GM12878 (cell line): ENCODE results near the gene RMI2. TPM values are rescaled to one million over a fixed set of nuclear protein-coding genes. Genes with fewer than 3 reads are reported as not detected.

Source experiments
- ASH2L ChIP-seq: fragments of 300-600, 200-600 bp; sonication (generic); IDR thresholded peaks from 2 replicates; pipeline ENCODE4 v1.6.1; 2017; ENCODE audit warnings: low read depth, mild to moderate bottlenecking, borderline replicate concordance
- ATF7 ChIP-seq: fragments of 450-650 bp; IDR thresholded peaks from 2 replicates; pipeline ENCODE4 v1.6.1; 2016; ENCODE audit warnings: low read depth, mild to moderate bottlenecking
- BHLHE40 ChIP-seq, 2 experiments: fragments of 450-650 bp in 1 of 2; IDR thresholded peaks; 2 replicates each; pipeline ENCODE4 v1.6.1; 2011 to 2017; ENCODE audit warnings: low read depth in 2 of 2, borderline replicate concordance in 1 of 2, improper control_type of control experiment in 1 of 2, low read length in 1 of 2, mild to moderate bottlenecking in 1 of 2
- EGR1 ChIP-seq, 2 experiments: IDR thresholded peaks; 1 replicate in 1 of 2; 2 replicates in 1 of 2; pipeline ENCODE4 v1.6.1; 2011 to 2012; ENCODE audit warnings: low read depth in 2 of 2, low read length in 2 of 2, borderline replicate concordance in 1 of 2, mild to moderate bottlenecking in 1 of 2, moderate library complexity in 1 of 2
- FOXK2 ChIP-seq: fragments of 450-650 bp; IDR thresholded peaks from 2 replicates; pipeline ENCODE4 v1.6.1; 2017; ENCODE audit warnings: mild to moderate bottlenecking, moderate library complexity
- GABPA ChIP-seq: IDR thresholded peaks from 2 replicates; pipeline ENCODE4 v1.6.1; 2014; ENCODE audit warnings: antibody characterized with exemption, low read depth, mild to moderate bottlenecking, inconsistent platforms
- HCFC1 ChIP-seq: fragments of 150-350 bp; IDR thresholded peaks from 2 replicates; pipeline ENCODE4 v1.6.1; 2014; ENCODE audit warnings: low read length
- KDM1A ChIP-seq: fragments of 200-600 bp; sonication (generic); IDR thresholded peaks from 2 replicates; pipeline ENCODE4 v1.6.1; 2016; ENCODE audit warnings: borderline replicate concordance
- MEF2B ChIP-seq: fragments of 450-650 bp; IDR thresholded peaks from 2 replicates; pipeline ENCODE4 v1.6.1; 2018; ENCODE audit warnings: mild to moderate bottlenecking, moderate library complexity; ENCODE audit not compliant: partially characterized antibody, poor library complexity, severe bottlenecking
- NFXL1 ChIP-seq: fragments of 450-650 bp; IDR thresholded peaks from 2 replicates; pipeline ENCODE4 v1.6.1; 2017; ENCODE audit warnings: antibody characterized with exemption, mild to moderate bottlenecking, borderline replicate concordance
- NFYB ChIP-seq: IDR thresholded peaks from 2 replicates; pipeline ENCODE4 v1.6.1; 2011; ENCODE audit warnings: low read depth, mild to moderate bottlenecking, low read length, improper control_type of control experiment, moderate library complexity; ENCODE audit not compliant: insufficient read depth
- POLR2AphosphoS5 ChIP-seq: IDR thresholded peaks from 2 replicates; pipeline ENCODE4 v1.6.1; 2011; ENCODE audit warnings: mild to moderate bottlenecking, low read length, inconsistent platforms
- RB1 ChIP-seq: fragments of 450-650 bp; formaldehyde crosslinking; IDR thresholded peaks from 2 replicates; pipeline ENCODE4 v1.6.1; 2017; ENCODE audit warnings: mild to moderate bottlenecking, borderline replicate concordance
- RFX5 ChIP-seq: IDR thresholded peaks from 2 replicates; pipeline ENCODE4 v1.6.1; 2011; ENCODE audit warnings: low read depth, low read length, improper control_type of control experiment
- SMARCA5 ChIP-seq: fragments of 450-650 bp; IDR thresholded peaks from 2 replicates; pipeline ENCODE4 v1.6.1; 2017; ENCODE audit warnings: mild to moderate bottlenecking
- SMC3 ChIP-seq: IDR thresholded peaks from 2 replicates; pipeline ENCODE4 v1.6.1; 2011; ENCODE audit warnings: low read length, improper control_type of control experiment, borderline replicate concordance
- SREBF2 ChIP-seq: IDR thresholded peaks from 2 replicates; pipeline ENCODE4 v1.6.1; 2012; ENCODE audit warnings: mild to moderate bottlenecking, low read length
- YY1 ChIP-seq: IDR thresholded peaks from 2 replicates; pipeline ENCODE4 v1.6.1; 2011; ENCODE audit warnings: low read depth, mild to moderate bottlenecking, low read length
- polyA plus RNA-seq, 11 experiments: library from polyadenylated mRNA; depleted of rRNA in 4 of 11; unstranded in 6 of 11; stranded (reverse) in 5 of 11; fragments of >200 nt; fragmentation: Nextera tagmentation in 4 of 11; fragmentation: Illumina TruSeq in 1 of 11; extraction: Ambion mirVana in 4 of 11; extraction: Trizol in 1 of 11; gene quantifications; 1 replicate in 1 of 11; 2 replicates in 10 of 11; pipeline versions ENCODE4 v1.2.1 to v1.2.3, GENCODE V29; 2011 to 2016; ENCODE audit warnings: inconsistent platforms in 2 of 11, missing spikeins in 2 of 11, low read depth in 1 of 11
- total RNA-seq, 4 experiments: library from RNA; depleted of rRNA in 3 of 4; stranded (reverse); fragments of >200 nt in 3 of 4; fragmentation: Illumina TruSeq in 1 of 4; extraction: Trizol in 1 of 4; gene quantifications; 2 replicates each; pipeline versions ENCODE4 v1.2.1 to v1.2.3, GENCODE V29; 2013 to 2021
- TF ChIP-seq, protein P1 (sequence below): IDR thresholded peaks from 2 replicates; pipeline ENCODE4 v1.6.1; 2012; ENCODE audit warnings: low read depth, low read length, improper control_type of control experiment
- TF ChIP-seq, protein P2 (sequence below): IDR thresholded peaks from 2 replicates; pipeline ENCODE4 v1.6.1; 2012; ENCODE audit warnings: low read depth, low read length, improper control_type of control experiment
- TF ChIP-seq, protein P3 (sequence below): fragments of 450-650 bp; IDR thresholded peaks from 2 replicates; pipeline ENCODE4 v1.6.1; 2016; ENCODE audit warnings: mild to moderate bottlenecking
- TF ChIP-seq, protein P4 (sequence below): fragments of 450-650 bp; IDR thresholded peaks from 2 replicates; pipeline ENCODE4 v1.6.1; 2018; ENCODE audit warnings: mild to moderate bottlenecking, low read depth, moderate library complexity; ENCODE audit not compliant: partially characterized antibody
- TF ChIP-seq, protein P5 (sequence below): fragments of 450-650 bp; IDR thresholded peaks from 2 replicates; pipeline ENCODE4 v1.6.1; 2018; ENCODE audit warnings: borderline replicate concordance, mild to moderate bottlenecking; ENCODE audit not compliant: partially characterized antibody

RMI2 gene
- total and polyA plus RNA-seq, 10 of the 15 experiments (the other 5 are each of a cell fraction or from before 2014, with no cell fraction given) = 9.6 to 68.8 (median 32.1) TPM

DNA sequence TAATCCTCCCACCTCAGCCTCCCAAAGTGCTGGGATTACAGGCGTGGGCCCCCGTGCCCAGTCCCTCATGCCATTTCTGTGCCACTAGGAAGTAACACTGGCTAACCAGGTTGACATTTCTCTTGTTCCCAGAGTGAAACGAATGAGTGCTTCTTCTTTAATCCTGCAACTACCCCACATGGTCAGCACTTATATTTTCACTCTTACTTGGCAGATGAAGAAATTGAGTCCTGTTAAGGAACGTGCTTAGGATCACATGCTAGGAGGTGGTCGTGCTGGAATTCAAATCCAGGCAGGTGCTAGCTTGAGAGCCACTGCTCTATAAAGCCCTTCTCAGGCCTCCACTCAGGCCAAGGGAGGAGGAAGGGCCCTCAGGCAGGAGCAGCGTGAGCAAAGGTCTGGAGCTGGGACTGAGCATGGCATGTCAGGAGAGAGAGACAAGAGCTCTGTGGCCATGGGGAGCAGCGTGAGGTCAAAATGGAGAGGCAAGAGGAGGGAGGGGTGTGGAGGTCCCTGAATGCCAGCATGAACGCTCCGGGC, 18.5 kb upstream of the RMI2 start (continued):
- TF ChIP-seq, protein P1, sequence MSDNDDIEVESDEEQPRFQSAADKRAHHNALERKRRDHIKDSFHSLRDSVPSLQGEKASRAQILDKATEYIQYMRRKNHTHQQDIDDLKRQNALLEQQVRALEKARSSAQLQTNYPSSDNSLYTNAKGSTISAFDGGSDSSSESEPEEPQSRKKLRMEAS = no peak
- TF ChIP-seq, protein P2, sequence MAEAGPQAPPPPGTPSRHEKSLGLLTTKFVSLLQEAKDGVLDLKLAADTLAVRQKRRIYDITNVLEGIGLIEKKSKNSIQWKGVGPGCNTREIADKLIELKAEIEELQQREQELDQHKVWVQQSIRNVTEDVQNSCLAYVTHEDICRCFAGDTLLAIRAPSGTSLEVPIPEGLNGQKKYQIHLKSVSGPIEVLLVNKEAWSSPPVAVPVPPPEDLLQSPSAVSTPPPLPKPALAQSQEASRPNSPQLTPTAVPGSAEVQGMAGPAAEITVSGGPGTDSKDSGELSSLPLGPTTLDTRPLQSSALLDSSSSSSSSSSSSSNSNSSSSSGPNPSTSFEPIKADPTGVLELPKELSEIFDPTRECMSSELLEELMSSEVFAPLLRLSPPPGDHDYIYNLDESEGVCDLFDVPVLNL = no peak
- 0 out of 2 replicates have a peak, but pooled peaks have one; percentile 20 for TF ChIP-seq SMC3
- TF ChIP-seq, protein P3, sequence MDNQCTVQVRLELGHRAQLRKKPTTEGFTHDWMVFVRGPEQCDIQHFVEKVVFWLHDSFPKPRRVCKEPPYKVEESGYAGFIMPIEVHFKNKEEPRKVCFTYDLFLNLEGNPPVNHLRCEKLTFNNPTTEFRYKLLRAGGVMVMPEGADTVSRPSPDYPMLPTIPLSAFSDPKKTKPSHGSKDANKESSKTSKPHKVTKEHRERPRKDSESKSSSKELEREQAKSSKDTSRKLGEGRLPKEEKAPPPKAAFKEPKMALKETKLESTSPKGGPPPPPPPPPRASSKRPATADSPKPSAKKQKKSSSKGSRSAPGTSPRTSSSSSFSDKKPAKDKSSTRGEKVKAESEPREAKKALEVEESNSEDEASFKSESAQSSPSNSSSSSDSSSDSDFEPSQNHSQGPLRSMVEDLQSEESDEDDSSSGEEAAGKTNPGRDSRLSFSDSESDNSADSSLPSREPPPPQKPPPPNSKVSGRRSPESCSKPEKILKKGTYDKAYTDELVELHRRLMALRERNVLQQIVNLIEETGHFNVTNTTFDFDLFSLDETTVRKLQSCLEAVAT = no peak
- peak in 1 of 2 experiments; percentile 4; a peak in 1 of 4 replicates for TF ChIP-seq BHLHE40 (IDR thresholded peaks at IDR 0.05; ENCODE audit: borderline replicate concordance in 1 of 2, low read depth in 2 of 2, low read length in 1 of 2)
- TF ChIP-seq POLR2AphosphoS5 = no peak
- 0 out of 2 replicates have a peak, but pooled peaks have one; percentile 16 for TF ChIP-seq YY1
- TF ChIP-seq SREBF2 = no peak
- TF ChIP-seq HCFC1 = no peak
- TF ChIP-seq RB1 = no peak
- TF ChIP-seq, protein P4, sequence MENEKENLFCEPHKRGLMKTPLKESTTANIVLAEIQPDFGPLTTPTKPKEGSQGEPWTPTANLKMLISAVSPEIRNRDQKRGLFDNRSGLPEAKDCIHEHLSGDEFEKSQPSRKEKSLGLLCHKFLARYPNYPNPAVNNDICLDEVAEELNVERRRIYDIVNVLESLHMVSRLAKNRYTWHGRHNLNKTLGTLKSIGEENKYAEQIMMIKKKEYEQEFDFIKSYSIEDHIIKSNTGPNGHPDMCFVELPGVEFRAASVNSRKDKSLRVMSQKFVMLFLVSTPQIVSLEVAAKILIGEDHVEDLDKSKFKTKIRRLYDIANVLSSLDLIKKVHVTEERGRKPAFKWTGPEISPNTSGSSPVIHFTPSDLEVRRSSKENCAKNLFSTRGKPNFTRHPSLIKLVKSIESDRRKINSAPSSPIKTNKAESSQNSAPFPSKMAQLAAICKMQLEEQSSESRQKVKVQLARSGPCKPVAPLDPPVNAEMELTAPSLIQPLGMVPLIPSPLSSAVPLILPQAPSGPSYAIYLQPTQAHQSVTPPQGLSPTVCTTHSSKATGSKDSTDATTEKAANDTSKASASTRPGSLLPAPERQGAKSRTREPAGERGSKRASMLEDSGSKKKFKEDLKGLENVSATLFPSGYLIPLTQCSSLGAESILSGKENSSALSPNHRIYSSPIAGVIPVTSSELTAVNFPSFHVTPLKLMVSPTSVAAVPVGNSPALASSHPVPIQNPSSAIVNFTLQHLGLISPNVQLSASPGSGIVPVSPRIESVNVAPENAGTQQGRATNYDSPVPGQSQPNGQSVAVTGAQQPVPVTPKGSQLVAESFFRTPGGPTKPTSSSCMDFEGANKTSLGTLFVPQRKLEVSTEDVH = no peak
- TF ChIP-seq EGR1 (IDR thresholded peaks at IDR 0.05; ENCODE audit: borderline replicate concordance in 1 of 2, low read depth in 2 of 2, low read length in 2 of 2) = no peak
- no peak for TF ChIP-seq FOXK2
- no peak for TF ChIP-seq MEF2B
- TF ChIP-seq SMARCA5 = 0 out of 2 replicates have a peak, but pooled peaks have one; percentile 24
- TF ChIP-seq KDM1A = no peak
- no peak for TF ChIP-seq NFXL1
- TF ChIP-seq, protein P5, sequence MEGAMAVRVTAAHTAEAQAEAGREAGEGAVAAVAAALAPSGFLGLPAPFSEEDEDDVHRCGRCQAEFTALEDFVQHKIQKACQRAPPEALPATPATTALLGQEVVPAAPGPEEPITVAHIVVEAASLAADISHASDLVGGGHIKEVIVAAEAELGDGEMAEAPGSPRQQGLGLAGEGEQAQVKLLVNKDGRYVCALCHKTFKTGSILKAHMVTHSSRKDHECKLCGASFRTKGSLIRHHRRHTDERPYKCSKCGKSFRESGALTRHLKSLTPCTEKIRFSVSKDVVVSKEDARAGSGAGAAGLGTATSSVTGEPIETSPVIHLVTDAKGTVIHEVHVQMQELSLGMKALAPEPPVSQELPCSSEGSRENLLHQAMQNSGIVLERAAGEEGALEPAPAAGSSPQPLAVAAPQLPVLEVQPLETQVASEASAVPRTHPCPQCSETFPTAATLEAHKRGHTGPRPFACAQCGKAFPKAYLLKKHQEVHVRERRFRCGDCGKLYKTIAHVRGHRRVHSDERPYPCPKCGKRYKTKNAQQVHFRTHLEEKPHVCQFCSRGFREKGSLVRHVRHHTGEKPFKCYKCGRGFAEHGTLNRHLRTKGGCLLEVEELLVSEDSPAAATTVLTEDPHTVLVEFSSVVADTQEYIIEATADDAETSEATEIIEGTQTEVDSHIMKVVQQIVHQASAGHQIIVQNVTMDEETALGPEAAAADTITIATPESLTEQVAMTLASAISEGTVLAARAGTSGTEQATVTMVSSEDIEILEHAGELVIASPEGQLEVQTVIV = no peak
- TF ChIP-seq ATF7 = no peak
- no peak for TF ChIP-seq NFYB
- TF ChIP-seq ASH2L = no peak
- TF ChIP-seq GABPA = no peak
- no peak for TF ChIP-seq RFX5
